ENCODE results near the gene ABL2.

GRCh38 chr1:179119513-179119912 lies 110.0 kb downstream of the ABL2 start:
- no peak for TF ChIP-seq GATA2 (IDR thresholded peaks at IDR 0.05; ENCODE audit: low read depth, low read length)
- no peak for TF ChIP-seq GATA3 (IDR thresholded peaks at IDR 0.05; ENCODE audit: low read depth, low read length)

Measured in SH-SY5Y (cell line).